ENCODE data around the gene UNC79. TPM values are rescaled to one million over a fixed set of nuclear protein-coding genes. Genes with fewer than 3 reads are reported as not detected.
A peak's percentile ranks its signal among the peaks of the same experiment; 100 is the strongest.

Gene UNC79
- total RNA-seq, 4 donors from 2014 or later, result under 0.01 to 0.23 (median 0.18) TPM

DNA sequence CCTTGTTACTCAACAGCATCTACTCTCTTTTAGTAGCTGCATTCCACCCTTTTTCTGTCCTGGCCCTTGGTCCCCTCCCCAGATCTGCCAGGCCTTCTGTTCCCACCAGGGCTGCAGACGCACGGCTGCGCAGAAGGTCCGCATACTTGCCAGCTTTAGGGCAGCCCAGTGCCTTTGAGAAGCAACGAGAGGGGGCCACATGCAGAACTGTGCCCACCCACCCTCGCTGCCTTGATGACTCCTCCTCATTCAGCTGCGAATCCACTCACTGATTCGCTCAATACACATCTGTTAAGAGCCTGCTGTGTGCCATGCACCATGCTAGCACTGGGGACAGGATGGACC lies 318.3 kb downstream of the UNC79 start:
- peak overlapping the region in 1 of 4 donors; percentile 17 for H3K27ac ChIP-seq (replicated peaks in 1 of 4)
- peaks cover 22 to 57% (median 45%) of the 10 kb centered on the region in 4 donors for H3K4me1 ChIP-seq
- WGBS, result 100% methylated on average over 7 of the region's 8 CpGs
- intact Hi-C loops (cut with DNase I), result no loop called here
- no peak for TF ChIP-seq POLR2AphosphoS5 (IDR thresholded peaks at IDR 0.05)
- TF ChIP-seq, protein P1, sequence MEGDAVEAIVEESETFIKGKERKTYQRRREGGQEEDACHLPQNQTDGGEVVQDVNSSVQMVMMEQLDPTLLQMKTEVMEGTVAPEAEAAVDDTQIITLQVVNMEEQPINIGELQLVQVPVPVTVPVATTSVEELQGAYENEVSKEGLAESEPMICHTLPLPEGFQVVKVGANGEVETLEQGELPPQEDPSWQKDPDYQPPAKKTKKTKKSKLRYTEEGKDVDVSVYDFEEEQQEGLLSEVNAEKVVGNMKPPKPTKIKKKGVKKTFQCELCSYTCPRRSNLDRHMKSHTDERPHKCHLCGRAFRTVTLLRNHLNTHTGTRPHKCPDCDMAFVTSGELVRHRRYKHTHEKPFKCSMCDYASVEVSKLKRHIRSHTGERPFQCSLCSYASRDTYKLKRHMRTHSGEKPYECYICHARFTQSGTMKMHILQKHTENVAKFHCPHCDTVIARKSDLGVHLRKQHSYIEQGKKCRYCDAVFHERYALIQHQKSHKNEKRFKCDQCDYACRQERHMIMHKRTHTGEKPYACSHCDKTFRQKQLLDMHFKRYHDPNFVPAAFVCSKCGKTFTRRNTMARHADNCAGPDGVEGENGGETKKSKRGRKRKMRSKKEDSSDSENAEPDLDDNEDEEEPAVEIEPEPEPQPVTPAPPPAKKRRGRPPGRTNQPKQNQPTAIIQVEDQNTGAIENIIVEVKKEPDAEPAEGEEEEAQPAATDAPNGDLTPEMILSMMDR (IDR thresholded peaks at IDR 0.05), result no peak
- TF ChIP-seq EP300 (IDR thresholded peaks at IDR 0.05), result no peak
- TF ChIP-seq POLR2A (IDR thresholded peaks at IDR 0.05; ENCODE audit: low read depth), result no peak
- no peaks in the 10 kb centered on the region for H3K9me3 ChIP-seq
- no peak for DNase-seq (ENCODE audit: extremely low spot score)
- no peak overlapping the region for H3K4me3 ChIP-seq
- peaks cover 0 to 3% (median 0%) of the 10 kb centered on the region in 4 donors for H3K36me3 ChIP-seq
- H3K27me3 ChIP-seq, result no peaks in the 10 kb centered on the region

DNA sequence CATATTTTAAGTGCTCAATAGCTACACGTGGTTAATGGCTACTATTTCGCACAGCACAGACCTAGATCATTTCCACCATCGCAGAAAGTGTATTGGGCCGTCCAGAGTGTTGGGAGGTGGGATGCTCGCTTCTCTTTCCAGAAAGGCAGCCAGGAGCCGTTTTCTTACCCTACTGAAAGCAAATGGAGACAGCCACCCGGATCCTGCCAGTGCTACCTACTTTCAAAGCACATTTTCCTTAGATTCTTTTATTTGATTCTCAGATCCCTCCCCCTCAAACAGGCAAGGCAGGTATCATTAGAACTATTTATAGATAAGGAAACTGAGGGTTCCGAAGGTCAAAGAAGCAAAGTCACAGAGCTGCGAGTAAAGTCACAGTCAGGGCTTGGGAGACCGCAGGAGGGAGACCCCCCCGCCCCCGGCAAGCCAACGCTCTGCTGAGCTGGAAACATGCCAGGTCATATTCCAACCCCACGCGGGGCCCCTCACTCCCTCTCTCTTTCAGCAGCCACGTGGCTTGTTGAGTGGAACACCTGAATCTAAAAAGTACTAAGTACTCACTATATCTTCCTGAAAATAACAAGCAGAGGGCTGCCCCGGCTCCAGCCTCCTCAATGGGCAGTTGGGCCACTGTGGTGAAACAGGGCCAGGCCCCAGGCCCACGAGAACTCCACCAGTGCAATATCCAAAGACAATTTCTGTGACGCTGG lies 321.4 kb downstream of the UNC79 start:
- 59% methylated on average over 19 of the region's 19 CpGs for WGBS
- peak overlapping the region; percentile 34 to 50 (median 46) for H3K27ac ChIP-seq (replicated peaks in 1 of 4)
- no peak for TF ChIP-seq POLR2A (IDR thresholded peaks at IDR 0.05; ENCODE audit: low read depth)
- TF ChIP-seq POLR2AphosphoS5 (IDR thresholded peaks at IDR 0.05), result no peak
- TF ChIP-seq, protein P1 (IDR thresholded peaks at IDR 0.05), result no peak
- TF ChIP-seq EP300 (IDR thresholded peaks at IDR 0.05), result no peak
- no peak for DNase-seq (ENCODE audit: extremely low spot score)
- no peaks in the 10 kb centered on the region for H3K27me3 ChIP-seq
- intact Hi-C loops (cut with DNase I), result no loop called here
- no peak overlapping the region for H3K4me3 ChIP-seq
- H3K4me1 ChIP-seq, result peaks cover 22 to 45% (median 35%) of the 10 kb centered on the region in 4 donors
- no peaks in the 10 kb centered on the region for H3K9me3 ChIP-seq
- H3K36me3 ChIP-seq, result peaks cover 0 to 3% (median 0%) of the 10 kb centered on the region in 4 donors

DNA sequence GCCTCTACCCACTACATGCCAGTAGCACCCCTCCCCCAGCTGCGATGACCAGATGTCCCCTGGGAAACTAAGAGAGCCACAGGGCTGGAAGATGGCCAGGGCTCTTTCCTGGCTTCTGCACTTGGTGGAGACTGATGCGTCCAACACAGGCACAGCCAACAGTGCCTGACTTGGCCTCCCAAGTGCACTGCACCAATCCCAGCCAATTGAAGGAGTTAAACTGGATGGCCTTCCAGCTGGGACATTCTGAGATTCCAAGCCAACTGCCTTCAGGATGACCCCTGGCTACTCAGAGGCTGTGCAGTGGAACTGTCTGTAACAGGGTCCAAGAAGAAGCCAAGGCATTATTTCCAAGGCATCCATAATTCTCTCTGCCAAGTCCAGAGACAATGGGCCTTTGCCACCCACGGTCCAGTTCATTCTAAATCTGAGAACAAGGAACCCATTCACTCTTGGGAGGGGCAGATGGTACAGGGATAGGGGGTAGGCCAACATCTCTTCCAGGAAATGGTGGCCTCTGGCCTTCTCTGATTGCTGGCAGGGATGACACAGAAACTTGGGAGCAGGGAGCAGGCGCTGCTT lies 322.3 kb downstream of the UNC79 start:
- Histone ChIP-seq H3K27ac (replicated peaks in 1 of 4) (peak overlapping the region in 3 of 4 donors; percentile 49 to 50 (median 49)), H3K4me3 (no peak overlapping the region), H3K36me3 (peaks cover 0 to 3% (median 0%) of the 10 kb centered on the region in 4 donors), H3K27me3 (no peaks in the 10 kb centered on the region), H3K4me1 (peaks cover 22 to 50% (median 38%) of the 10 kb centered on the region in 4 donors), H3K9me3 (no peaks in the 10 kb centered on the region)
- 56% methylated on average over 2 of the region's 4 CpGs for WGBS
- intact Hi-C loops (cut with DNase I), result no loop called here
- no peak for DNase-seq (ENCODE audit: extremely low spot score)
- TF ChIP-seq EP300 (IDR thresholded peaks at IDR 0.05) (no peak), POLR2AphosphoS5 (IDR thresholded peaks at IDR 0.05) (peak; percentile 24 to 36)

DNA sequence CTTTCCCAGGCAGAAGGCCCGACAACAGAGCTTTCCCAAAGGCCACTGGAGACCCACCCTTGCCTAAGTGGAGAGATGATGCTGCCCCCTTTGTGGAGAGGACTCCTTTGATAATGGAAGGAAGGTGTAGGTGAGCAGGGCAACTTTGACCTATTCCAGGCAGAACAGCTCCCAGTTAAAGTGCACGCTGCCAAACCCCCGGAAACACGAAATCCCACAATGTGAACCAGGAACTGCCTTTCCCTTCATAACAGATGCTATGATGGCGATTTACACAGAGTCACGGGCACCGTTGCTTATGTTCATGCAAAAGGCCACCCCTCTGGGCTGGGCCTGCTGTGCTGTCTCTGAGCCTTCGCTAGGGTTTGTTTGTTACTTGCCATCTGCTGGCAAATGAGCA lies 322.9 kb downstream of the UNC79 start:
- H3K36me3 ChIP-seq, result peaks cover 0 to 3% (median 0%) of the 10 kb centered on the region in 4 donors
- H3K27ac ChIP-seq (replicated peaks in 1 of 4), result peak overlapping the region in 3 of 4 donors; percentile 21 to 49 (median 36)
- intact Hi-C loops (cut with DNase I), result no loop called here
- no peaks in the 10 kb centered on the region for H3K9me3 ChIP-seq
- TF ChIP-seq, protein P1 (IDR thresholded peaks at IDR 0.05), result no peak
- no peak for TF ChIP-seq POLR2A (IDR thresholded peaks at IDR 0.05; ENCODE audit: low read depth)
- no peak for TF ChIP-seq EP300 (IDR thresholded peaks at IDR 0.05)
- TF ChIP-seq POLR2AphosphoS5 (IDR thresholded peaks at IDR 0.05), result no peak
- no peaks in the 10 kb centered on the region for H3K27me3 ChIP-seq
- no peak for DNase-seq (ENCODE audit: extremely low spot score)
- peaks cover 22 to 54% (median 39%) of the 10 kb centered on the region in 4 donors for H3K4me1 ChIP-seq
- H3K4me3 ChIP-seq, result no peak overlapping the region
- 89% methylated on average over 4 of the region's 8 CpGs for WGBS

DNA sequence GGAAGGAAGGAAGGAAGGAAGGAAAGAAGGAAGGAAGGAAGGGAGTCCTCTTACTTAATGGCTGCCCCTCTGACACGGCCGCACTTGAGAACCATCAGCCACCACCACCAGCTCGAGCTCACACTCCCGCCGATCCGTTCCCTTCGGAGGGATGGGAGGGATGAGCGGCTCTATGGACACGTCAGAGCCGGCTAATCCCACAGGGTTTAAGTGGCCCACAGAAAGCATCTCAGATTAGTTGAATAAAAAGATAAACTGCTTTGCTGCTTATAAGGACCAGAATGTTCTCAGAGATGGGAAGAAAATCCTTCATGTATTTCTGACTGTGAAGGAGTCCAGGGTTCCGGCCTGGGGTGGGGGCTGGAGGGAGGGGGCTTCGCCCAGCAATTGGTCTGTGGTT lies 326.5 kb downstream of the UNC79 start:
- Histone ChIP-seq H3K36me3 (no peaks in the 10 kb centered on the region), H3K4me1 (peaks cover 28 to 84% (median 65%) of the 10 kb centered on the region in 4 donors), H3K27ac (replicated peaks in 1 of 4) (peak overlapping the region; percentile 43 to 90 (median 56)), H3K4me3 (no peak overlapping the region), H3K9me3 (no peaks in the 10 kb centered on the region), H3K27me3 (no peaks in the 10 kb centered on the region)
- TF ChIP-seq EP300 (IDR thresholded peaks at IDR 0.05) (no peak), POLR2AphosphoS5 (IDR thresholded peaks at IDR 0.05) (no peak), POLR2A (IDR thresholded peaks at IDR 0.05; ENCODE audit: low read depth) (no peak)
- TF ChIP-seq, protein P1 (IDR thresholded peaks at IDR 0.05), result no peak
- no peak for DNase-seq (ENCODE audit: extremely low spot score)
- intact Hi-C loops (cut with DNase I), result no loop called here
- 84% methylated on average over 12 of the region's 12 CpGs for WGBS

All from esophagus muscularis mucosa (tissue), 4 donors.